Fibroblast of skin of right quadriceps (primary cell): ENCODE results near the gene SYNE1.
"Not testable (repeated sequence)": the region's sequence is repeated elsewhere in the genome, so short reads cannot be mapped to it uniquely, and the experiment has no call there.

Experiments used
- DNase-seq: peaks from one replicate; pipeline ENCODE4 v3.0.0-alpha.2; 2013

Gene SYNE1

GRCh38 chr6:152474354-152474753 is 162.8 kb downstream of the SYNE1 start:
- DNase-seq: peak; percentile 13

GRCh38 chr6:152472325-152472724 is 164.8 kb downstream of the SYNE1 start:
- DNase-seq: peak; percentile 13

- peak; percentile 15 for DNase-seq
Measured at GRCh38 chr6:152471456-152472265, 165.5 kb downstream of the SYNE1 start.

GRCh38 chr6:152463164-152463563 is 174.0 kb downstream of the SYNE1 start:
- no peak for DNase-seq

GRCh38 chr6:152462716-152463115 is 174.4 kb downstream of the SYNE1 start:
- DNase-seq: no peak

GRCh38 chr6:152461556-152461955 is 175.6 kb downstream of the SYNE1 start:
- peak; percentile 8 for DNase-seq

DNA sequence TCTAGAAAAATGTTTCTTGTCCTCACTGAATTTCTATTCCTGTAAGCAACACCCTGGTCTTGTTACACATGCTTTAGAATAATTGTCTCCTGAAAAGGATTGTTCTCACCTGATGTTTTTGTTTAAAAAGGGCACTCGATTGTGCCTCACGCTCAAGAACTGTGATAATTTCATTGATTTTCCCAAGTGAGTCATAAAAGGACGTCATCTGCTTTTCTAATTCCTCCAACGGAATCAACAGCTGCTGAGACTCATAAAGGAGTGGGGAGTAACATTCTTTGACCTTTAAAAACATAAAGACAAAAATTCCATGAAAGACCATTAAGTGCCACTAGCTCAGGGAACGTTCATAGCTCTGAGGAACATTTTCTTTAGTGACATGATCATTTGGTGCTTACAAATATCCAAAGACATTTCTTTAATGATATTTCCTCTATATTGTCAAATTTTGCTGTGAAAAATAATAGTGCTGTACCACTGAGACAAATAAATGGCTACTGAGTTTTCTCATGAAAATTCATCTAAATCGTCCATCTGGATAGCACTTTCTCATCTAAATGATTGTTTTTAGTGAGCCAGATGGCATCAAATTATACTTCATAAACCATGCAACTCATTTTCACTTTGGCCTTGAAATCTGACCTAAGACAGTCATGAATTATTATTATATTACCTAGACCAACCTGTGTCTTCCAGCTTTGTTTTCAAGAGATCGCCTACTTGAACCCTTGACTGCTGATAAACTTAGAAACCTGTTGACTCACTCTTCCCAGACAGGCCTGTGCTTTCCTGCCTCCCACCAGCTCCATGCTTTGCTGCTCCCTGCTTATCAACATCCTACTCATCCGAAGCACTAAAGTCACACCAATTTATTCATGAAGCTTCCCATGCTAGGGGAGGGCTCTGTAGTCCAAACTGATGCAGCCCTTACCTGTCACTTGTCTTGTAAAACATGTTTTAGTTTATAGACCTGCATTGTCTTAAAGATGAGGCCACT is 178.2 kb downstream of the SYNE1 start:
- peak; percentile 32 for DNase-seq

GRCh38 chr6:152457949-152458624 is 179.1 kb downstream of the SYNE1 start:
- DNase-seq: no peak

DNA sequence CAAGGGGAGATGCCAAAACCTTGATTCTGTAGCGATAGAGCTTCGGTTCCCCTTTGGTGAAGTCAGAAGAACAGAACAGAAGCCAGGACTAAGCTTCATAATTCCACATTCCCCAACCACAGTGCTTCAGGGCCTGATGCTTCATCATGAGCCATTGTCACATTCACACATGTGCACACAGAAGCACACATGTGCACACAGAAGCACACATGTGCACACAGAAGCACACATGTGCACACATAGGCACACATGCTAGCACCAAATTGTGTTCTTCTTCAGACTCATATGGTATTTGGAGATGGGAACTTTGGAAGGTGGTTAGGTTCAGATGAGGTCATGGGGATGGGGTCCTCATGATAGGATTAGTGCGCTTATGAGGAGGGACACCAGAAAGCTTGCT is 183.2 kb downstream of the SYNE1 start:
- DNase-seq: no peak

DNA sequence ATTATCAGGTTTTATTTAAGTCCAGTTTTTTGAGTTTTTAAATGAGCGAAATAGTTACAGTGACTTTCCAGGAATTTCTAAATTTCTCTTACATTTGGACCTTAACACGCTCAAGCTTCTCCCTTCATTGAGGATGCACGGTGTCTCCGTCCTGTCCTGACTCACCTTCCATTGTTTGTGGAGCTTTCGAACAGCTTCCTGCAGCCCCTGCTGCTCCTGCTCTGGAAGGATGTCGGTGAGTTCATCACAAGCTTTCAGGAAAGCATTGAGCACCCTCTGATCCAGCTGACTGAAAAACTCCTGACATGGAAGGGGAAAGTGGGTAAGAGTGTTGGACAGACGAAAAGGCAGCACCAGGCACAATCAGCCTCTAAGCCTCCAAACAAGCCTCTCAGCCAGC is 183.7 kb downstream of the SYNE1 start:
- DNase-seq: no peak

- no peak for DNase-seq
Measured at GRCh38 chr6:152452639-152453038, 184.5 kb downstream of the SYNE1 start.

DNA sequence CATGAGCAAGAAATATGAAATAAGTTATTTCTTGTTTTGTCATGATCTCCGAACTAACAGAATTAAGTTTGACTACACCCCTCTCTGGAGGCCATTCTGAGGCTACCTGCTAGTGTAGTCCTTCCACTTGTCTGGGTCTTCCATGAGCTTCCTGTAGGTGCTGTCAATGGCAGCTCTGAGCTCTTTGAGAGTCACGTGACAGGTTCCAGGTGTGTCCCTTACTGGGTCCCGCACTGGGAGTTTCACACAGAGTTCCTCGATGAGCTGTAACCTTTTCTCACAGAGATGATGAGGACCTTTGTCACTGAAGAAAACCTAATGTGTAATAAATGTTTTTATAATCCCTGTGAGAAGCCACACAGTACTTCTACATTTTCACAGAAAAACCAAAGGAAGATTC is 186.6 kb downstream of the SYNE1 start:
- DNase-seq: no peak

DNA sequence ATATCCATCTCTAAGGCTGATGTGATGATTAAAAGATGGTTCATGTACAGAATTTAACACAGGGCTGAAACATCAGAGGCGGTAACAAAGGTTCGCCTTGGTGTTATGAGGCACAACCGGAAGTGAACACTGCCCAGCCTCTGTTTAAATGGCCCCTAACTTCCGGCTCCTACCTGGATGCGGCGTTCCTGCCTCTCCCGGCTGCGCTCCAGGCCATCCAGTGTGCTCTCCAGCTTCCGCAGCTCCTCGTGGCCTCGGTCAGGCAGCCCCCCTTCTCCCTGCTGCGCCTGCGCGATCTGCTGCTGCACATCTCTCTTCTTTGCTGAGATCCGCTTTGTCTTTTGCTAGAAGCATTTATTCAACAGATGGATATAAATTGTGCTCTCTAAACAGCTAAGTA is 195.3 kb downstream of the SYNE1 start:
- no peak for DNase-seq

DNA sequence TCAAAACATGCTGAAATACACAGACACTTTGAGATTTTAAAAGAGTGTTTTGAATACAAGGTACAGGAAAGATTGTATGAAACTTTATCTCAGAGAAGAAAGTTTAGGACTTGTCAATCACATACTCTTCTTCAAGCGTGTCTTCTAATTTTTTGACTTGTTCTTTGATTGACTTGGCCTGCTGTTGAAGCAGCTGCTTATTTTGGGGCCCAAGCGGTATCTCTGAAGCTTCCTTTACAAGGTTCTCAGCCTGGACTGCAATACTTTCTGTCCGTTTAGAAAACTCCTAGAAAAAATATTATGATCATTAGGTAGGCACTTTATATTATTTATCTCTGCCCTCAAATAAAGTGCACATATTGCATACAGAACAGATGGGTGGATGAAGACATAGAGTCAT is 201.3 kb downstream of the SYNE1 start:
- DNase-seq: no peak

GRCh38 chr6:152432758-152433157 is 204.4 kb downstream of the SYNE1 start:
- no peak for DNase-seq

GRCh38 chr6:152428126-152428525 is 209.0 kb downstream of the SYNE1 start:
- peak; percentile 3 for DNase-seq

DNA sequence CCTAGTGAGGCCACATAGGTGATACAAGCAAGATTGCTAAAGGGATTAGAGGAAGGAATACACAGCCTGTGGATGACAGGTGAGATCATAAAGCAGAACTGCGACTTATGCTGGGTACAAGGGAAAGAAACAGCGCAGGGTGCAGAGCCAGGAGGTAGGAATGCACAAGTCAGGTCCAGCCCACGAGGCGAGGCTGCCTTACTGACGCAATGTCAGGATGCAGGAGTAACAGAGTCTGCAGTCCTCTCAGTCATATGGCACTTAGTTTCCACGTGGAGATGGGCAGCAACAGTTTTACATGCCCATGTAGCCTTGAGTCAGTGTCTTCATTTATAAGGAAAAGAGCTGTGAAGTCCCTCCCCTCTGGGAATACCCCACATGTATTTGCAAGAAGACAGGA is 210.9 kb downstream of the SYNE1 start:
- no peak for DNase-seq

DNA sequence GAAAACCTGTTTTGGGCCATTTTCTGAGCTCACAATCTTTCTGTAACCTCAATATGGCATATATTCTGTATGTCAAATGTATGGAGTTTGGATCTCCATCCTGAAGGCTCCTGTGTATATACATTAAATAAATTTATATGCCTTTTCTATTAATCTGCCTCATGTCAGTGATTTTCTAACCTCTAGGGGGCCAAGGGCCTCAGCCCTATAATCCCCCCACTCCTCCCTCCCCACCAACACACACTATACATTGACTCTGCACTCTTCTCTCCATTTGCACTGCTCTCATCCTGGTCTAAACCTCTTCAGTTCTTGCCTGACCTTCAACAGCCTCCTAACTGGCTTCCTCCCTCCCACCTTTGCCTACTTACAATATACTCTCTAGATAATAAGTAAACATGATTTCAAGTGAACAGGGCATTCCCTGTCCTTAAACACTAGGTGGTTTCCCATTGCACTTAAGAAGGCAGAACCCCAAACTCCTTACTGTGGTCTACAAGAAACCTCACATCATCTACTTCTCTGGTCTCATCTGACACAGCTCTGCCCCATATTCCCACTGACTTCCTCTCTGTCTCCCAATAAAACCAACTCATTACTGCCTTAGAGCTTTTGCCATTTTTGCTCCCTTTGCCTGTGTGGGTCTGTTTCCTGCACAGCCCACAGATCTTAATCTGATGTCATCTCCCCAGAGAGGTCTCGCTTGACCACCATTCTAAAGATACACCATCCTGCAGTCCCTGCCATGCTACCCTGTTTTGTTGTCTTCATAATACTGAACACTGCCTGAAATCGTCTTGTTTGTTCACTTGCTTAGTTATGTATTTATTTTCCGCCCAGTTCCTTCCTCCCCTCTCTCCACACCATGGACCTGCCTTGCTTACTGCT is 213.7 kb downstream of the SYNE1 start:
- DNase-seq: no peak

DNA sequence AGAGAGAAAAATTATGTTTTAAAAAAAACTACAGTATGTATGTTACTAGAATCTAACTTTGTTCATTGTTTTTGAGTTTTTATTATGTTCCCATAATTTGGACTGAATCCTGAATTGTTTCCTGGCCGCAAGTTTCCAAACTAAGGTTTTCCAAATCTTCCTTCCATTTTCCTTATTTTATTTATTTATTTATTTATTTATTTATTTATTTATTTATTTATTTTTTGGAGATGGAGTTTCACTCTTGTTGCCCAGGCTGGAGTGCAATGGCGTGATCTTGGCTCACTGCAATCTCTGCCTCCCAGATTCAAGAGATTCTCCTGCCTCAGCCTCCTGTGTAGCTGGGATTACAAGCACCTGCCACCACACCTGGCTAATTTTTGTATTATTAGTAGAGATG is 215.7 kb downstream of the SYNE1 start:
- DNase-seq: not testable (repeated sequence)

- DNase-seq: no peak
Measured at GRCh38 chr6:152420696-152421095, 216.5 kb downstream of the SYNE1 start.

- DNase-seq: no peak
Measured at GRCh38 chr6:152418551-152418950, 218.6 kb downstream of the SYNE1 start.

- no peak for DNase-seq
Measured at GRCh38 chr6:152416652-152417051, 220.5 kb downstream of the SYNE1 start.
